Measurements from ENCODE around the gene RBM18. TPM values are rescaled to one million over a fixed set of nuclear protein-coding genes. Genes with fewer than 3 reads are reported as not detected.

Gene RBM18
- total and polyA plus RNA-seq, 2 of the 4 experiments (the other 2 are of a cell fraction) = 8.4 to 15.6 TPM

DNA sequence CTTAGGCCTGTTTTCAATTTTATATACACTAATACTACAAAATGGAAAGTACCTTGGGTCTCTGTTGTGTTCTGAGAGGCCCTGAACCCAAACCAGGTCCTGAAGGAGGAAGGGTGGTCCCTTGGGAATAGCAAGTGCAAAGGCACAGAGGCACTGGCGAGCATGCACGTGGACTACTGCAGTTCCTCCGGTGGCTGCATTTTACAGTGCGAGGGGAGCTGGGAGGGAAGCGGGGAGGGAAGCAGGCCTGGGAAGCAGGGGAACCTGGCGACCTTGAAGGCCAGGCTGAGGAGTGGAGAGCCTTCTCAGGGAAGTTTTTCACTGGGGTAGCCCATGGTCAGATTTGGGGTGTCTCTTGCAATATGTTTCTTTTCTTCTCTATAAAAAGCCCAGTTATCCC lies 71.0 kb downstream of the RBM18 start:
- Histone ChIP-seq H3K27ac (ENCODE audit: insufficient read depth, low read length) (no peak overlapping the region), H2BK120ac (ENCODE audit: low read depth, low read length) (no peak overlapping the region), H3K9me3 (ENCODE audit: control insufficient read depth, insufficient read depth, low read length) (no peaks in the 10 kb centered on the region), H3K14ac (replicated peaks; ENCODE audit: low read depth, low read length) (no peak overlapping the region), H2AK5ac (ENCODE audit: low read depth, low read length) (no peak overlapping the region), H4K20me1 (ENCODE audit: insufficient read depth, low read length) (no peaks in the 10 kb centered on the region), H3K23ac (ENCODE audit: low read depth, low read length) (no peak overlapping the region), H3K9ac (ENCODE audit: low read depth, low read length) (no peak overlapping the region), H2AK9ac (replicated peaks; ENCODE audit: low read depth, low read length, poor library complexity) (no peak overlapping the region), H2BK20ac (ENCODE audit: low read depth, low read length) (no peak overlapping the region), H3K9me1 (ENCODE audit: insufficient read depth, low read length) (peaks cover 3% of the 10 kb centered on the region; the same call in 1 of the 2 replicates), H2AFZ (replicated peaks; ENCODE audit: low read length, poor library complexity) (no peak overlapping the region), H2BK5ac (ENCODE audit: low read depth, low read length, poor library complexity, severe bottlenecking) (no peak overlapping the region), H3K36me3 (ENCODE audit: control insufficient read depth, insufficient read depth, low read length) (no peaks in the 10 kb centered on the region), H3K79me1 (ENCODE audit: low read depth in 1 of 2, low read length in 2 of 2) (no peaks in the 10 kb centered on the region), H3K27me3 (ENCODE audit: control insufficient read depth, insufficient read depth, low read length) (peaks cover 40% of the 10 kb centered on the region), H4K91ac (ENCODE audit: insufficient read depth, low read depth, low read length) (no peak overlapping the region), H2BK15ac (ENCODE audit: low read depth, low read length) (no peak overlapping the region), H3K18ac (ENCODE audit: low read depth, low read length) (no peak overlapping the region), H3K4me1 (ENCODE audit: control insufficient read depth, insufficient read depth, low read length) (no peaks in the 10 kb centered on the region), H3K56ac (ENCODE audit: extremely low read depth, insufficient read depth, low read length) (no peak overlapping the region), H3K4me3 (ENCODE audit: insufficient read depth, low read depth, low read length) (no peak overlapping the region), H4K8ac (ENCODE audit: low read depth in 2 of 2, low read length in 2 of 2) (no peak overlapping the region), H3K4me2 (ENCODE audit: low read depth, low read length) (no peak overlapping the region), H3K4ac (ENCODE audit: low read depth, low read length) (no peak overlapping the region), H4K5ac (ENCODE audit: low read depth, low read length) (no peak overlapping the region)
- TF ChIP-seq NFE2L2 (IDR thresholded peaks at IDR 0.05; ENCODE audit: low read depth, low read length) (no peak), MAFK (IDR thresholded peaks at IDR 0.05; ENCODE audit: low read depth, low read length) (no peak), RAD21 (IDR thresholded peaks at IDR 0.05; ENCODE audit: low read length) (no peak), CEBPB (IDR thresholded peaks at IDR 0.05; ENCODE audit: low read depth, low read length) (no peak), SMC3 (IDR thresholded peaks at IDR 0.05; ENCODE audit: low read depth, low read length) (no peak), RFX5 (IDR thresholded peaks at IDR 0.05; ENCODE audit: low read depth, low read length) (no peak), MAZ (IDR thresholded peaks at IDR 0.05; ENCODE audit: borderline replicate concordance, low read depth, low read length) (no peak), BHLHE40 (IDR thresholded peaks at IDR 0.05; ENCODE audit: low read depth, low read length) (no peak), RCOR1 (IDR thresholded peaks at IDR 0.05; ENCODE audit: insufficient replicate concordance, low read length) (no peak), MXI1 (IDR thresholded peaks at IDR 0.05; ENCODE audit: borderline replicate concordance, low read depth, low read length) (no peak), POLR2A (IDR thresholded peaks at IDR 0.05; ENCODE audit: low read depth, low read length) (no peak), CHD1 (IDR thresholded peaks at IDR 0.05; ENCODE audit: low read depth, low read length) (no peak), FOS (IDR thresholded peaks at IDR 0.05; ENCODE audit: low read depth, low read length) (no peak)
- TF ChIP-seq, protein P1, sequence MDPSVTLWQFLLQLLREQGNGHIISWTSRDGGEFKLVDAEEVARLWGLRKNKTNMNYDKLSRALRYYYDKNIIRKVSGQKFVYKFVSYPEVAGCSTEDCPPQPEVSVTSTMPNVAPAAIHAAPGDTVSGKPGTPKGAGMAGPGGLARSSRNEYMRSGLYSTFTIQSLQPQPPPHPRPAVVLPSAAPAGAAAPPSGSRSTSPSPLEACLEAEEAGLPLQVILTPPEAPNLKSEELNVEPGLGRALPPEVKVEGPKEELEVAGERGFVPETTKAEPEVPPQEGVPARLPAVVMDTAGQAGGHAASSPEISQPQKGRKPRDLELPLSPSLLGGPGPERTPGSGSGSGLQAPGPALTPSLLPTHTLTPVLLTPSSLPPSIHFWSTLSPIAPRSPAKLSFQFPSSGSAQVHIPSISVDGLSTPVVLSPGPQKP (IDR thresholded peaks at IDR 0.05; ENCODE audit: borderline replicate concordance, low read depth, low read length) = no peak
- TF ChIP-seq, protein P2, sequence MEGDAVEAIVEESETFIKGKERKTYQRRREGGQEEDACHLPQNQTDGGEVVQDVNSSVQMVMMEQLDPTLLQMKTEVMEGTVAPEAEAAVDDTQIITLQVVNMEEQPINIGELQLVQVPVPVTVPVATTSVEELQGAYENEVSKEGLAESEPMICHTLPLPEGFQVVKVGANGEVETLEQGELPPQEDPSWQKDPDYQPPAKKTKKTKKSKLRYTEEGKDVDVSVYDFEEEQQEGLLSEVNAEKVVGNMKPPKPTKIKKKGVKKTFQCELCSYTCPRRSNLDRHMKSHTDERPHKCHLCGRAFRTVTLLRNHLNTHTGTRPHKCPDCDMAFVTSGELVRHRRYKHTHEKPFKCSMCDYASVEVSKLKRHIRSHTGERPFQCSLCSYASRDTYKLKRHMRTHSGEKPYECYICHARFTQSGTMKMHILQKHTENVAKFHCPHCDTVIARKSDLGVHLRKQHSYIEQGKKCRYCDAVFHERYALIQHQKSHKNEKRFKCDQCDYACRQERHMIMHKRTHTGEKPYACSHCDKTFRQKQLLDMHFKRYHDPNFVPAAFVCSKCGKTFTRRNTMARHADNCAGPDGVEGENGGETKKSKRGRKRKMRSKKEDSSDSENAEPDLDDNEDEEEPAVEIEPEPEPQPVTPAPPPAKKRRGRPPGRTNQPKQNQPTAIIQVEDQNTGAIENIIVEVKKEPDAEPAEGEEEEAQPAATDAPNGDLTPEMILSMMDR (conservative IDR thresholded peaks at IDR 0.05; ENCODE audit: low read depth, low read length) = no peak
- TF ChIP-seq, protein P3, sequence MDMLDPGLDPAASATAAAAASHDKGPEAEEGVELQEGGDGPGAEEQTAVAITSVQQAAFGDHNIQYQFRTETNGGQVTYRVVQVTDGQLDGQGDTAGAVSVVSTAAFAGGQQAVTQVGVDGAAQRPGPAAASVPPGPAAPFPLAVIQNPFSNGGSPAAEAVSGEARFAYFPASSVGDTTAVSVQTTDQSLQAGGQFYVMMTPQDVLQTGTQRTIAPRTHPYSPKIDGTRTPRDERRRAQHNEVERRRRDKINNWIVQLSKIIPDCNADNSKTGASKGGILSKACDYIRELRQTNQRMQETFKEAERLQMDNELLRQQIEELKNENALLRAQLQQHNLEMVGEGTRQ (IDR thresholded peaks at IDR 0.05; ENCODE audit: low read depth, low read length) = no peak
- no TSS peak for BruUV-seq (replicated peaks)
- ChIA-PET POLR2A (ENCODE audit: unreplicated experiment) (no interaction called here), CTCF (interaction anchor here (0.6 kb wide), 1 partner anchor 223 kb away, joined by 3 read pairs; no protein-coding TSS in a partner anchor)
- DNase-seq (no peak), ATAC-seq (ENCODE audit: low read depth) (no peak)
- in situ Hi-C loops (cut with MboI; ENCODE audit: low sequenced_read_pairs) = no loop called here
- intact Hi-C loops (cut with micrococcal nuclease) = no loop called here
- WGBS, 2 experiments (ENCODE audit: extremely low coverage in 2 of 2, insufficient read length in 1 of 2) = 78% methylated on average over 3 of the region's 6 CpGs; no CpG with 5 or more reads in 1 of the 2 experiments
- dilution Hi-C loops (cut with HindIII; ENCODE audit: low sequenced_read_pairs, unreplicated experiment) = no loop called here

All from IMR-90 (cell line).